GM21381 (cell line): ENCODE measurements around the gene CILP2.

ENCODE experiments used
- ATAC-seq: cut with Tn5 transposase; IDR thresholded peaks from one replicate; pipeline ENCODE4 v1.9.1; 2021; ENCODE audit warnings: mild to moderate bottlenecking, moderate library complexity; ENCODE audit not compliant: unreplicated experiment

Gene CILP2

DNA sequence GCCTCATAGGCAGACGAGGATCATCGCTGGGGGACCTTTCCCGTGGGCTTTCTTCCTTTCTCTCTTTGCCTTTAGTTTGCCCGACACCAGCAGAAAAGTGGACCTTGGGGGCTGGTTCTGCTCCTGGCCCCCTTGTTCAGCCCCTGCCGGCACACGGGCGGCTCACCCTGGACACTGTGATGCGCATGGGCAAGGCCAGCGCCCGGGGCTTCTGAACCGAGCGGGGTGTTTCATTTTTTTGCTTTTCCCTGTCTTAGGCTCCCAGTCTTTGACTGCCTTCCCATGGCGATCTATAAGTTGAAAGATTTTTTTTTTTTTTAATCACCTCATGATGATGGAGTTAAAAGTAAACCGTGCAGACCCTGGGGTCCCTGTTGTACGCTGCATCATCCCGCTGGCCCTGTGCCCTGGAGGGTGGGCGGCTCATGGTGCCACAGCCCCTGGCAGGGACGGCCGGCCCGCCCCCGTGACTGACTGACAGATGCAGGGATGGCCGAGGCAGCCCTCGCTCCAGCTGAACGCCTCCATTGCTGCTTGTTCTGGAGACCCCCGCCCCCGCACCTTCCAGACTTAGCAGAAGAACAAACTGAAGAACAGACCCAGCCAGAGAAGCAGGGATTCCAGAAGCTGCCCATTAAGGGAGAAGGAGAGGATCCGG is 32.3 kb upstream of the CILP2 start:
- ATAC-seq, result no peak

DNA sequence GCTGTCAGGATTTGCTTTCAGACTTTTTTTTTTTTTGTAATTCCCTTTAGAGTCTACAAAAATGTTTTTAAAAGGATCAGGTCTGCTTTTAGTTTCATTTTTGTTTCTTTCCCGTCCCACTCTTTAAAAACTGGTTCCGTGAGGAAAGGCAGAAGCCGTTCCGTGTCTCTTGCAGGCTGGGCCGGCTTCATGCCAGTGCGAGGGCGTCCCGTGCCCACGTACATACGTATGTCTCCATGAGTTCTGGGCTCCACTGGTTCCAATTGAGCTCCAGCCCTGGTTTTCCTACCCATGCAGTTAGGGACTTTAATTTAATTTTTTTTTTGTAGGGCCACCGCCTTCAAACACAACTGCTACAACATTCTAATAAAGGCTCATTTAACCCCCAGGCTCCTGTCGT is 31.5 kb upstream of the CILP2 start:
- ATAC-seq, result no peak

DNA sequence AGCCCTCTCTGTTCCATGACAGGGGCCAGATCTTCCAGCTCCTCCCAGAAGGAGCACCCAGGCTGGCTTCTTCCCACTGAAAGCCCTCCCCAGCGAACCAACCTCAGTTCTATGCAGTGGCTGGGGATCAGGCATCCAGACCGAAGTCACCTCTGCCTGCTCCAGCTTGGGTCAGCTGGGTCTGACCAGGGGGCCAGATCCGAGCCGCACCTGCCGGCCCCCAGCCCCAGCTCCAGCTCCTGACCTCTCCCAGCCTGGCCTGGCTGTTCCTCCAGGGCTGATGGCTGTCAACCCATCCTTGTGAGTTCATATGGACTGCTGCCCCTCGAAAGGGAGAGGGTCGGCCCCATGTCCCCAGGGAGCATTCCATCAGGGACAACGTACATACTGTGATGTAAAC is 30.7 kb upstream of the CILP2 start:
- ATAC-seq, result no peak

DNA sequence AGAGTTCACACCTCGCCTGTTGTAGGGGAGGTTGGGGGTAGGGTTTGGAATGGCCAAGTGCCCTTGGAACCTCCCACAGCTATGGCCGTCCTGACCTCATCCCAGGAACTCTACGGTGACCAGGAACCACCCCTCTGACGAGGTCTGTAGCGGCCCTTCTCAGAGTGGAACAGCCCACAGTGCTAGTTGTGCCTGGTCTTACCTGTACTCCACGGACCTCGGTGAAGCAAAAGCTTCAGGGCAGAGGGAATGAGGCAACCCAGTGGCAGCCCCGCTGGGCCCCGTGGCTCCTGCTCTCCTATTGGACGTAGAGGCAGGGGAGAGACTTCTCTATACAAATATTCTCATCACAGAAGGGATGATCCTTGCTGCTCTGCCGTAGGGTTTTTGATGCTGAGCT is 29.8 kb upstream of the CILP2 start:
- no peak for ATAC-seq

DNA sequence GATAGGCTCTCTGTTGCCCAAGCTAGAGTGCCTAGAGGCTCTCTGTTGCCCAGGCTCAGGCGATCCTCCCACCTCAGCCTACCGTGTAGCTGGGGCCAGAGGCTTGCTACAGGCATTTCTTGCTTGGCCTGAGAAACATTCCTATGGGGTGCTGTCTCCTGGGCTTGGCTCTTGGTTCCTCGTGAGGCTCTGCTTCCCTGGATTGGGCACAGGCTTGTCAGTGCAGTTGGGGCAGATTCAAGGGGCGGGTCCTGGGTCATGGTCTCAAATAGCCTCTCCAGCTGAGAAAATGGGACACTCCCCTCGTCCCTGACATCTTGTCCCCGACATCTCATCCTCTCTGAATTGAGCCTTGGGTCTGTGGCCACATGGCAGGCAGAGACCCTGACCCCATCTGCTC is 27.6 kb upstream of the CILP2 start:
- ATAC-seq, result no peak

DNA sequence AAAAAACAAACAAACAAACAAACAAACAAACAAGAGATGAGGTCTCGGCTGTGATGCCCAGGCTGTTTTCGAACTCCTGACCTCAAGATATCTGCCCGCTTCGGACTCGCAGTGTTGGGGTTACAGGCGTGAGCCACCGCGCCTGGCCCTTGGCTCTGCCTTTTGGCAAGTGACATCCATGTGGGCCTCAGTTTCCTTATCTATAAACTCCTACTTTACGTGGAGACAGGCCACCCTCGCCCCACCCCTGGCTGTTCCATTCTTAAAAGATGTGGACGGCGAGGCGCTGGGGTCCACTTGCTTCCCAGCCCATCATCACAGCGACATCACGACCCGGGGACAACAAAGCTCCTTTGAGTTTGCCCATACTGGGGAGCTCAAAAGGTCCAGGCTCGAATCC is 24.4 kb upstream of the CILP2 start:
- no peak for ATAC-seq

DNA sequence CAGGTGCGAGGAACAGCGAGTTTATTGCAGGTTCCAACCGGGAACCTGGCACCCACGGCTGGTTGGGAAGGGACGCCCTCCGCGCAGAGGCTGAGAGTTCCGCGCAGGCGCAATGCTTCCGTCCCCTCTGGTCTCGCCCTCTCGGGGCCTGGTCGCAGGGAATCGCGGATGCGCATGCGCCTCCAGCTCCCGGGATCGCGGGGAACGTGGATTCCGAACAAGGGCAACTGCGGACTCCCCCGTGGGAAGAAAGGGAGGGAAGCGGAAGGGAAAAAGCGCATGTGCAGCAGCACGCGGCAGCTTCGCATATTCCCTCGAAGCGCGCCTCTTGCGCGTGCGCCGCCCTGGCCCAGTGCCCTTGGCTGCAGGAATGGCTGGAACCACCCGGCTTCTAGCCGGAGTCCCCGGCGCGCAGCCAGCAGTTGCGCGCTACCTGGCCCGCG is 23.8 kb upstream of the CILP2 start:
- ATAC-seq, result no peak

DNA sequence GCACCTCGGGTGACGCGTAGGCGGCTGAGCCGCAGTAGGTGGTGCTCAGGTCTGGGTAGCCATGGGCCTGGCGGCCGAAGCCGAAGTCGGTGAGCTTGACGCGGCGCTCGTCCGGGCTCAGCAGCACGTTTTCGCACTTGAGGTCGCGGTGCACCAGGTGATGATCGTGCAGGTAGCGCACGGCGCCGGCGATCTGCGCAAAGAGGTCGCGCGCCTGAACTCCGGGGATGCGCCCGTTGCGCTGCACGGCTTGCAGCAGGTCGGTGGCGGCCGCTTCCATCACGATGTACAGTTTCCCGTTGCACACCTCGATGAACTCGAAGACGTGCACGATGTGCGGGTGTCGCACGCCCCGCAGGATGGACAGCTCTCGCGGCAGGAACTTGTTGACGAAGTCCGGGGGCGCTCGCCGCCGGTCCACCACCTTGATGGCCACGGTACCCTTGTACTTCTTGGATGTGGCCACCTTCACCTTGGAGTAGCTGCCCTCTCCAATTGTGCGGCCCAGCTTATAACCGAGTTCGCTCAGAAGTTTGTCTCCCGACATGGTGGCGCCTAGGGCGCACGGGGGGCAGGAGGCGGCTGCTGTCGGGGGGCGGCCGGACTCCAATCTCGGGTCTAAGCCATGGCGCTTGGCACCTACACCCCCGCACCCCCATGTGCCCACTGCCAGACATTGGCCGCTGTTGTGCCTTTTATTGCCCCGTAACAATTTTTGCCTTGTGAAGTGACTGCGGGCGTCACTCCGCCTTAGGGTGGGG is 23.0 kb upstream of the CILP2 start, which contains the start of gene TSSK6:
TSS of gene TSSK6 (minus strand) at position 668 of the 761 bp plus-strand sequence. CDS start at position 547, 121 bp downstream.
- no peak for ATAC-seq

DNA sequence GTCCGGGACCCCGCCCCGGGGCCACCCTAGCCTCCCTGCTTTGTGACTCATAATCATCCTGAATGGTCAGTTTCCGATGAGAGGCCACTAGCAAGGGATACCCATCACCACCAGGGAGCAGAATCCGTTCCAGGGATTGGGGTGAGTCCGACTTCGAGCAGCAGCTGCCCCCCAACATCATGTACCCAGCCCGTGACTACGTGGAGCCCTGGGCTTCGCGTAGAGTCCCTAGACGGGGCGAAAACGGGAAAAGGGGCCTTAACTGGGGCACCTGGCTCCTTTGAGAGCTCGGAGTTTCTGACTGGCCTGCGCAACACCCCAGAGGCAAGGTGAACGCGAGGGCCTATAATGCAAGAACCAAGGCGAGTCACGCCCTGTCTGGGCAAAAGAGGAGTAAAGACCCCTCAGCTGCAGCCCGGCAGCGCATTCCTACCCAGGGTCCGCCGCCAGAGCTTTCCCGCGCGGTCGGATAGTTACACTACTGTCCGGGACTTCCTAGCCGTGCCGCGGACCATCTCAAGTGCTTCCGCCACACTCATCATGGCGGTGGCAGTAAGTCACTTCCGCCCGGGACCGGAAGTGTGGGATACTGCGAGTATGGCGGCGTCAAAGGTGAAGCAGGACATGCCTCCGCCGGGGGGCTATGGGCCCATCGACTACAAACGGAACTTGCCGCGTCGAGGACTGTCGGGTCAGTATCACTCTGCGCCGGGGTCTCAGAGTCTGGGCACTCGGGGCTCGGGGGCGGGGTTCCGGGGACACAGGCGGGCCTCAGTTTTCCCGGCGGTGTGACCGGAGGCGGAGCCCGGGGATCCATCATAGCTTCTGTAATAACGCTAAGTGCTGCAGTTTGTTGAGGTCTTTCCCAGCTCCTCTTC is 22.2 kb upstream of the CILP2 start, which contains the start of gene NDUFA13:
TSS of gene NDUFA13 (plus strand) at position 584 of the 878 bp plus-strand sequence. CDS start at position 598, 14 bp downstream.
- ATAC-seq, result peak; percentile 89

DNA sequence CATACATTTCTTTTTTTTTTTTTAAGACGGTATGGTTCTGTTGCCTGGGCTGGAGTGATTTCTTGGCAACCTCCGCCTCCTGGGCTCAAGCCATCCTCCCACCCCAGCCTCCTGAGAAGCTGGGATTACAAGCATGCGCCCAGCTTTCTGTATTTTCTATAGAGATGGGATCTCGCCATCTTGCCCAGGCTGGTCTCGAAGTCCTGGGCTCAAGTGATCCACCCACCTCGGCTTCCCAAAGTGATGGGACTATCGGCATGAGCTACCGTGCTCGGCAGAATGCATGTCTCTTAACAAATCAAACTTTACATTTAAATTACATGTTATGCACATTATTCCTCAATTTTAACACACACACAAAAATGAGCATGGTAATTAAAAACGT is 20.8 kb upstream of the CILP2 start:
- no peak for ATAC-seq

DNA sequence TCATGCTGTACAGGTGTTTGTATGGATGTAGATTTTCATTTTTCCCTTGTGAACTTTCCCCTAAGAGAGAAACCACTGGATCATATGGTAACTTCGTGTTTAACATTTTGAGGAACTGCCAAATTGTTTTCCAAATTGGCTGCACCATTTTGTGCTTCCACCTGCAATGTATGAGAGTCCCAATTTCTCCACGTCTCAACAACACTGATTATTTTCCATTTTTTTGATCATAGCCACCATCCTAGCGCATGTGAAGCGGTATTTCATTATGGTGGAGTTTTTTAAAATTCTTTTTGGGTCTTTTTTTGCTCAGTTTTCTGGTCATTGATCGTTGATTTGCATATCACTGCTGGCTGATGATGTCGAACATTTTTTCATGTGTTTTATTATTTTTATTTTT is 17.1 kb upstream of the CILP2 start:
- no peak for ATAC-seq

DNA sequence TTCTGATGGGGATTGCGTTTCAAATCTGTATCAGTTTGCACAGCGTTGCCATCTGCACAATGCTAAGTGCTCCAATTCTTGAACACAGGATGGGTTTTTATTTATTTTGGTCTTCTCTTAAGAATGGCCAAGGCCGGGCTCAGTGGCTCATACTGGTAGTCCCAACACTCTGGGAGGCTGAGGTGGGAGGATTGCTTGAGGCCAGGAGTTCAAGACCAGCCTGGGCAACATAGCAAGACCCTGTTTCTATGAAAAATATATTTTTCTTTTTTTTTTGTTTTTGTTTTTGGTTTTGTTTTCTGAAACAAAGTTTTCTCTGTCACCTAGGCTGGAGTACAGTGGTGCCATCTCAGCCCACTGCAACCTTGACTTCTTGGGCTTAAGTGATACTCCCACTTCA is 14.9 kb upstream of the CILP2 start:
- no peak for ATAC-seq

DNA sequence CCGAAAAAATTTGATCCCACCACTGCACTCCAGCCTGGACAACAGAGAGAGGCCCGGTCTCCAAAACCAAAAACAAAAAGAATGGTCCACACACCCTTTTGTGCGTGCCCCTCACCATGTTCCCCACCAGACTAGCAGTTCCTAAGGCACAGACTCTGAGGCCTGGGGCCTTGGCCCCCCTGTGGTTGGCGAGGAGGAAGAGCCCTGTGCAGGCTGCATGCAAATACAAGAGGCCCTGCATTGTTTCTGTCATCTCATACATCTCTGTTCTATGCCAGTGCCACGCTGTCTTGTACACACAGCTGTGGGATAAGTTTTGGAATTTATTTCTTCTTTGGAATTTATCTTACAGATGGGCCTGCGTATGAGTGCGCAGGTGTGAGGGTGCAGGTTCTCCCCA is 14.0 kb upstream of the CILP2 start:
- ATAC-seq, result no peak

DNA sequence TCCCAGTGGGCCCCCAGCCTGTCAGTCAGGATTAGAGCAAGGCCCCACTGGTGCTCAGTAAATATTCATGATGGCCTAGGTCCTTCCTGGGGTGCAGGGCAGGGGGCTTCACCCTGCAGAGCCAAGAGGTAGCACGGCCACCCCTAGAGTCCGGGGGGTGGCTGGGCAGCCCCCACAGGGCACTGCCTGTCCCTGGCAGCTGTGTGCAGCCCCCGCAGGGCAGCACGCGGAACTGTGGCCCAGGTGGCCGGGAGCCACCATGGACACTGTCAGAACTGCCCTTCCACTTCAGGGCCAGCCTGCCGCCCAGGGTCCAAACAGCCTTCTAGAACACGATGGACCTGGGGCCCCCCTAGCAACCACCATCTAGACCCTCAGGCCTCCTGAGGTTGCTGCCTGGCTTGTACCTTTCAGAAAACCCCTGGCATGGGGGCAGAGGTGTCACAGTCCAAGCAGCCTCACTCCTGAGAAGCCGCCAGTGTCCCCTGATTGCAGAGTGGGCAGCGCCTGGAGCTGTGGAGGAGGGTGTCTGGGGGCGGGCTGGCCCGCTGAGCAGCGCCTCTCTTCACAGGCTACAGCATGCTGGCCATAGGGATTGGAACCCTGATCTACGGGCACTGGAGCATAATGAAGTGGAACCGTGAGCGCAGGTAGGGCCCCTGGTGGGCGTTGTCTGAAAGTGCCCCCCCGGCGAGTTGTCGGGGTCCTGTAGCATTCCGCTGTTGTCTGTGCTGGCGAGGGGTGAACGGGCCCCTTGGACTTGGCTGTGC is 12.3 kb upstream of the CILP2 start:
- ATAC-seq, result no peak

DNA sequence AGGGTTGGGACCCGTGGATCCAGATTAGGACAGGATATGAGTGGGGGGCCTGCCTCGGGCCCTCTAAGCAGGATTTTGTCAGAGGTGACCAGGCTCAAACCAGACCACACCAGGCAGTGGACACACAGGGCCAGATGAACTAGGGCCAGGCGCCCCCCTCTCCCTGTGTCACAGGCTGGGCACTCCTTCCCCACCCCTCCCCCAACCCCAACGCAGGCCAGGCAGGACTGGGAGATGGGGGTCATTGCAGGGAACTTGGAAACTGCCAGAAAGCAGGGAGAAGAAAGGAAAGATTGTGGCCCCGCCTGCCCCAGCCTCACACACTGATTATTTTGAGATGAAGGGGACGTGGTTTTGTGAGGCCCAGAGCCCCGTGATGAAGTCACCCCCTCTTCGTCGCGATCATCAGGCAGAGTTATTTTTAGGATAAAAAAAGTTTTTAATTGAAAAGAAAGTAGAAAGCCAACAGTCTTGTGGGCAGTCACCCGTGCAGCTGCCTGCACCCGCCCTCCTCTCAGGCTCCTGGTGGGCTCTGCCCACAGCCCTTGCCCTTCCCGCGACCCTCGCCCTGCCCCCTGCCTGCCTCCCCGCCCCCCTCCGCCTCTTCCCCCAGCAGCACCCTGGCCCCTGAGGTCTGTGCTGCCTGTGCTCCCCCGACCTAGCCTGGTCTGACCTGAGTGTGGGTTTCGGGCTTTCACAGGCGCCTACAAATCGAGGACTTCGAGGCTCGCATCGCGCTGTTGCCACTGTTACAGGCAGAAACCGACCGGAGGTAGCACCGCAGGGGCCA is 11.3 kb upstream of the CILP2 start:
- no peak for ATAC-seq

DNA sequence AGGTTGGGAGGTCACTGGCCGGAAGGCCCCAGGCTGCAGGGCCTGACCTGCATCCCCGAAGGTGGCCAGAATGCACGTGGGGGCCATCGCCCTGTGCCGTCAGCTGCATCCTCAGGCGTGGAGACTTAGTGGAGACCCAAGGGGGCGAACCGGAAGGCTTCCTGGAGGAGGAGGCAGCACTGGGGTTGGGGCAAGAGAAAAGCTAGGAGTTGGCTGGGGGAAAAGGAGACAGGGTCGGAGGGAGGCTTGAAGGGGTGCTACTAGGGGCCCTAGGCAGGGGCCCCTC is 10.8 kb upstream of the CILP2 start:
- no peak for ATAC-seq

DNA sequence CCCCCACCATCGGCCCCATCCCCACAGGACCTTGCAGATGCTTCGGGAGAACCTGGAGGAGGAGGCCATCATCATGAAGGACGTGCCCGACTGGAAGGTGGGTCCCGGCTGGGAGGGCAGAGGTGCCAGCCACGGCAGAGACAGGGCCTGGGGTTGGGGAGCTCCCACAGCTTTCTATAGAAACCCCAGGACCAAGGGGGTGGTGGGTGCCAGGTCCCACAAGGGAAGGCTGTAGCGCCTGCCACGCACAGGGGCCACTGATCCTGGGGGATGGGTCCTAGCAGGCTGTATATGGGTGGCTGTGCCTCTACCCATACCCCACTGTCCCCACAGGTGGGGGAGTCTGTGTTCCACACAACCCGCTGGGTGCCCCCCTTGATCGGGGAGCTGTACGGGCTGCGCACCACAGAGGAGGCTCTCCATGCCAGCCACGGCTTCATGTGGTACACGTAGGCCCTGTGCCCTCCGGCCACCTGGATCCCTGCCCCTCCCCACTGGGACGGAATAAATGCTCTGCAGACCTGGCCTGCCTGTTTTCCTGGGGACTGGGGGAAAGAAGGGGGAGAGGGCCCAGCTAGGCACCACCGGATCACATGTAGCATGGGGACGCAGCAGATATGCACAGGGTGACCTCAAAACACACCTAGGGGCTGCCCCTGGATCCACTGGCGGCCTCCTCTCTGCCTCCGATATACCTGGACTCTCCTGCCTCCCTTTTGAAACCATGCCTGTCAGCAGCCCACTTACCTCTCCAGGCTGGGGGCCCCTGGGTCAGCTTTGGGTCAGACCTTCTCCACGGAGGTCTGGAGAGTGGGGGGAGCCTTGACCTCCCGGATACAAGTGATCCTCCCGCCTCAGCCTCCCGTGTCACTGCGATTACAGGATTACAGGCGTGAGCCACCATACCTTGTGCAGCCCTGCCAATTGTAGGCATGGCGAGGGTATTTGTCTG is 10.1 kb upstream of the CILP2 start:
- no peak for ATAC-seq

DNA sequence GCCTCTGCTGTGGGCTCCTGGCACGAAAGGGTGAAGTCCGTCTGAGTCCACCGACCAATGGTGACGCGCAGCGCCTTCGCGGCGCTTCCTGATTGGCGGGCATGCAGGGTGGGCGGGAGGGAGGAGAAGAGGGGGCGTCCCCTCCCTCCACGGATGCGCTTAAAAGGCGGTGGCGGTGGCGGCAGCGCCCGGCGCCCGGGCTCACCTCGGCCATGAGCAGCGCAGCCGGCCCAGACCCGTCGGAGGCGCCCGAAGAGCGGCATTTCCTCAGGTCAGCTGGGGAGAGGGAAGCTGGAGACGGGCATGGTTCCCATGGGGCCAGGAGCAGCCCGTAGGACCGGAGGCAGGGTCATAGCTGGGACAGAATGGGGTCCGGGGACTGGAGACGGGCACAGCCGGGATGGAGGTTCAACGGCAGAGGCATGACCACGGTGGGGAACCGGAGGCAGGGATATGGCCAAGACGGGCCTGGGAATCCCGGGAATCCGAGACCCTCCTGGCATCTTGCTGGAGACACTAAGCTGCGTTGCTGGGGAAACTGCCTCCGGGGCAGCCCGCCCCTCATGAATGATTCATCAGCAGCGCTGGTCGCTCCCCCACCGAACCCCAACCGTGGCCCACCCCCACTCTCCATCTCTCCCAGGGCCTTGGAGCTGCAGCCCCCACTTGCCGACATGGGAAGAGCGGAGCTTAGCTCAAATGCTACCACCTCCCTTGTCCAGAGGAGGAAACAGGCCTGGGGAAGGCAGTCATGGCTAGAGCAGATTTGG is 9.2 kb upstream of the CILP2 start, which contains the start of gene YJEFN3:
TSS of gene YJEFN3 (plus strand) at position 191 of the 770 bp plus-strand sequence. CDS start at position 213, 22 bp downstream.
- ATAC-seq, result no peak
